ENCODE results near the gene VCX2.
"Not testable (repeated sequence)": the region's sequence is repeated elsewhere in the genome, so short reads cannot be mapped to it uniquely, and the experiment has no call there.

VCX2 gene

DNA sequence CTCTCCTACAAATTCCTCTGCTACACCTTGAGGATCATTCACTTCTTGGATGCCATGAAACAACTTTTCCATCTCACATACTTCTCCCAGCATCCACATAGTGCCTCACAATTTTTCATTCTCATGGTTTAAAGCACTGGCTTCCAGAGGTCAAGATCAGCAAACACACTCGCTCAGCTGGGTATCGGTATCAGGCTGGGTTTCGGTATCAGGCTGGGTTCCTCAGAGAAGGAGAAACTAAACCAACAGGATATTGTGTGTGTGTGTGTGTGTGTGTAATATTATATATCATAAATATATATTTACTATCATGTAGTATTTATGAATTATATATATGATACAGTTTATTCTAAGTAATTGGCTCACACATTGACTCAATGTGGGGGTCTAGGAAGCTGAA, at the start of gene VCX2:
VCX2 (minus strand) TSS at position 99 of the 400 bp plus-strand sequence. CDS start 624 bp downstream, outside the sequence.
- DNase-seq, result not testable (repeated sequence)

DNA sequence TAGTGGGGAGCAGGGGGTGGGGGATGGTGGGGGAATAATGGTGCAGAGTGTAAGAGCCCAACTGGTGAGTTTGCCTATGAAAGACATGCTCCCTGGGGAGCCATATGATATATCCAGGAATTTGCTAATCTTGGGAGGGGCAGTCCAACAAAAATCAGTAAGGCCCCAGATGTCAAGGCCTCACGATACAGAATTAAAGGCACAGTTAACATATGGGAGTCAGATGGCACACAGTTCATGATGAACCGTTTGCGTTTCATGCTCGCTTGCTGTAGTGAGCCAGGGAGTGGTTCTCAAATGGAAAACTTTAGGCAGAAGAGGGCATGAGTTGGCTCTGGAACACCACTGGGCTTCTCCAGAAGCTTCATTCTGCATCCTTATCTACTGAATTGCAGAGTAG, 33.9 kb upstream of the VCX2 start:
- DNase-seq, result no peak

DNA sequence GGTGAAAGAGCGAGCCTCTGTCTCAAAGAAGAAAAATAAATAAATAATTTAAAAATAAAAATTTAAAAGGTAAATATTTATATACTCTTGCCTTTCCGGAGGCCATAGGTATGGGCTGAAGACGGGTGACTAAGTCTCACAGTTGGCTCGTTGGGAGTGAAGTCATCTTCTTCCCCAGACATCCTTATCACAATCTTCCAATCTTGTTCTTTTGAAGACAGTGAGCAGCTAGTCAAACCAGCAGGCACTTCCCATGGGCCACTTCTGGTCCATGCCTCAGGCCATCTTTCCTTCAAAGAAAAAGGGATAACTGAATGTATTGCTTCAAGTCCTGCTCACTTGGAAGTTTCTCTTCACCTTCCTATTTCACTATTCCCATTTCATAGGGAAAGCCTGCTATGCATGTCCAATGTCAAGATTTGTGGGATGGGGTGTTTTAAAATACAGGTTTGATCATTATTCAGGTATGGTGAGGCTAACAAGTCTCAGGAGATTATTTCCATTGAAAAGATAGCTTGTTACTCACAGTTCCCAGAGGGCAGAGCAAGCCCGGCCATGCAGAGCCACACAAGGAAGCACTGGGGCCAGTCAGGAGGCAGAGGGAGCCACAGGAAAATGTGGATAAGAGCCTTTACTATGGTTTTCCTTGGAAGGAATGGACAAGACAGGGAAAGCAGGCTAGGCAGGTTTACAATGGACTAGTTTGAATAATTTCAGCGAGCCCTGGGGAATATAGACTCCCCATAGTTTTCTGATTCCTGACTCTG, 33.3 kb upstream of the VCX2 start:
- DNase-seq, result no peak

DNA sequence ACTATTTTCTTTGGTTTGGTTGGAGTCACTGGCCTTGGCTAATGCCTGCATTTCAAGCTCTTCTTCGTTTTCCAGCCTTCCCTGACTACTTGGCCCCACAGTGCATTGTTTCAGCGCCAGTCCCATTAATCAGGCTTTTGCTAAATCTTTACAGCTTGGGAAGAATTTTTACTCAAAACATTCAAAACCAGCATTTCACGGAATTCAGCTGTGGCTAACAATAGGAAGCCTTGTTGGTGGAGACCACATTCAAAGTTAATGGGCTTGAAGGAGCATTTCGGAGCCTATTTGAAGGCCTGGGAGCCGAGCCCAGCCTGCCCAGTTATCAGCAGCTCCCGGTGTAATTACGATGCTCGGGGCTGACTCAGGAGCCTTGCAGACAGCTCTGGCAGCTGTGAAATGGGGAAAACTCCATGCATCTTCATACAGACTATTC, 30.8 kb upstream of the VCX2 start:
- no peak for DNase-seq

DNA sequence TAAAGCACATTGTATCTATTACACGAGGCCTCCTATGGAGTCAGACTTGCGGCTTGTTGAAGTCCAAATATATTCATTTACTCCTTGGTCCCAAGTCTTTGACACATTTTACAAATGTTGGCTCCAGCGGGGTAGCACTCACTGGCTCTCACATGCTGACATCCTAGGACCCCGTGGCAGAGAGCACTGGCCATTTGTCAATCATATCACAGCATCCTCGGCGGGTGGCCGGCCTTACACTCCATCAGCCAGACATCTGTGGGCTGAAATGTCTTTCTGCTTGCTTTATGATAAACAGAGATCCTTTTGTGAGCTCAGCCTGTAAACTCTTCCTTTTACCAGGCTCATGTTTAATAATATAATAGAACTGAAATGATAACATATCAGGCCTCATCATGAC, 25.7 kb upstream of the VCX2 start:
- no peak for DNase-seq

DNA sequence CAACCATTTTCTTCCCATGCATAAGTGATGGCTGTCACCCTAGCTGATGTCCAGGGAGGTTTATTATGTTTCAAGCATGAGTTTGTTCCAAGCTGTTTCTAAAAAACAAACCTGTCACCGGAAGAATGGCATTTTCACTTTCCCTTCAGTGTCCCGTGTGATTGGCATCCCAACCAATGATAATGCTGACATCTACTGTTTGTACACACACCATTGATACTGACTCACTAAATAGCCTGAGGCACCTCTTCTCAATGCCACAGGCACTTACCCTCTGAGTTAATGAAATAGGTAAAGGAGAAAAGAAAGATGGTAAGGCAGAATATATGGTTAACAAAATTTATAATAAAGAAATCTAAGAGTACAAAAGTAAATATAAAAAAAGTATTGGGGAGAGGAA, 23.1 kb upstream of the VCX2 start:
- DNase-seq, result no peak

DNA sequence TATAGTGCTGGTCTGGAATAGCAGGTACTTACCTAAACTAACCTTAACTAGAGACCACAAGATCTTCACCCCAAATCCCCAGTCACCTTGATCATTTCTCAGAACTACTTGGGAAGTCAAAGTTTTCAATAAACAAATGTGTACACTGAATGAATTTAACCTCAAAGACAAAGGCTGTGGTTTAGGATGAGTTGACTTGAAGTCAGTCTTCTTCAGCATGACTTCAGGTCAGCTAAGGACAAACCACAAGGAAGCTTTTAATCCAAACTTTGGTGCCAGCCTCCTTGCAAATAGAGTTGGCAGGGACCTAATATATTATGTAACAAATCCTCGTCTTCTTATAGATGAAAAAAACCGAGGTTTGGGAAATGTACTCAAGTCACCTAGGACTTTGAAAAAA, 21.2 kb upstream of the VCX2 start:
- no peak for DNase-seq

DNA sequence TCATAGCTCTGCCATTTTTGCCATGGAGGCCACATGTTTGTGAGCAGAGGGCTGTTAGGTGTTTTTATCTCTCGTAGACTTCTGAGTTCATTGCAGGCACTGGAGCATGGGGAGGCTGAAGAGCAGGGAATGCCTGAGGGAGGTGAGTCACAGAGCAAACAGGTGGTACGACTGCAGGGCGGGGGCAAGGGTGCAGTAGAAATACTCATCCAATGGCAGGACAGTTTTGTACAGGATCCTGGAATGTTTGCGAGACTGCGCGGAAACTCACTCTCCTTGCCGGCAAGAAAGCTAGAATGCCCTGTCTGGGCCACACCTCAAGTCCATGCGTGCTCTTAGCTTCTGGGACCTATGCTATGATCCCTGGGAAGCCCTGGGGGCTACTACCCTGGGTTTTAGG, 20.0 kb upstream of the VCX2 start:
- no peak for DNase-seq

DNA sequence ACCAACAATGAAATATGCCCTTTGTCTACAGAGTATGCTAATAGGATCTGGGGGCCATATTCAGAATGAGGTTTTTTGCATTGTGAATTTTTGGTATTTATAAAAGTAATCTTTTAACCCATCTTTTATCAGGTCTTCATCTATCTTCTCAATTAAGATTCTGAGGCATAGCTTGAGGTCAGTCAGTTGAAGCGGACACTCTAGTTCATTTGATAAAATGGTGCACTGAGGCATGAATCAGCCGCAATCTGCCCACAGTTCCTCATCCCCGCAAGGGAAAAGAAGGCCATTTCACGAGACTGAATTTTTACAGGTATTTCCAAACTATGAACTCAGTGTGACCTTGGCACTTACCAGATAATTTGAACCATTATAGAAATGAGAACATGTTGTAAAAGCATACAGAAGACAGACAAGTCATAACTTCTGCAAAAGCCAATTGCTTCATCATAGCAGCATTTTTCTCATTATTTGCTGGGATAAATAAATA, 19.3 kb upstream of the VCX2 start:
- no peak for DNase-seq

DNA sequence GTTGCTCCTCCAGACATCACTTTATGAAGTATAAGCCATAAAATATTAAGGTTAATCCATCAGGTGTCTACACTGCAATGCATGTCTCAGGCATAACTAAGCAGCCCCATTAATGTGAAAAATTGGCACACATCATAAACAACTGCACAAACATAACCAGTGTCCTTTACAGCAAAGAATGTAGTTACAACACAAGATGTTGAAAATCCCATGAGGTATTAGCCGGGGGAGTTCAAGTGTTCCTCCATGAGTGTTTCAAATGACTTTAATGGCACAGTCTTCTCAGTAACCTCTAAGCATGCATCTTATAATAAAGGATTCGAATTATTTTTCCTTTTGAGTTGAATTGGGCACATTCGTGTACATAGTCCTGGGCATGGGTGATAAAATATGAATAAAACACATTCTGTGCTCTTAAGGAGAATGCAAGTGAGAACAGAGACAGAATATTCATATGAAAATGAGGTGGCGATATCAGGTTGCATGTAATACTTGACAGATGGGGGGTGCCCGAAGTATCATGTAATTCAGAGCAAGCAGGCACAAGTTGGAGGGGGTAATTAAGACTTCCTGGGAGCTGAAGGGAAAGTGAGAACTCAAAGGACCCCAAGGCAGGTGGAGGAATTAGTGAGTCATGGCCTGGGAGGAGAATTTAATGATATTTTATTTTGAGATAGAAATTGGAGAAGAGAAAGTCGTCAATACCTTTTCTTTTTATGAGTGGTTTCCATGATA, 18.2 kb upstream of the VCX2 start:
- no peak for DNase-seq

DNA sequence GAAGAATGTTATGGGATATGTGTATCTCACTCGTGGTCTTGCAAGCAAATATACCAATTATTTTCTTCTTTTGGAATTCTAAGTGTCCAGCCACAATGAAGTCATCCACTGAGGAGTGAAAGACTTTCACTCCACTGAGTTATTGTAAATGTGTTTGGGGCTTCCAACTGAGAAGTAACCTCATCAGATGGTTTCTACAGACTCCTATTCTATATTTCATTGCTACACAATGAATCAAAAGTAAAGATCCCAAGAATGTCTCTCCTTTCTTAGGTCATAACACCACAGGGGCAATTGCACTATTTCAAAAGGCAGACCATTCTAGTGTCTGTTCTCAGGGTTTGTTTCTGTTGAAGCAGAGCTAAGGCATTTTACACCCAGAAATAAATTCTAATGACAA, 12.3 kb upstream of the VCX2 start:
- no peak for DNase-seq

DNA sequence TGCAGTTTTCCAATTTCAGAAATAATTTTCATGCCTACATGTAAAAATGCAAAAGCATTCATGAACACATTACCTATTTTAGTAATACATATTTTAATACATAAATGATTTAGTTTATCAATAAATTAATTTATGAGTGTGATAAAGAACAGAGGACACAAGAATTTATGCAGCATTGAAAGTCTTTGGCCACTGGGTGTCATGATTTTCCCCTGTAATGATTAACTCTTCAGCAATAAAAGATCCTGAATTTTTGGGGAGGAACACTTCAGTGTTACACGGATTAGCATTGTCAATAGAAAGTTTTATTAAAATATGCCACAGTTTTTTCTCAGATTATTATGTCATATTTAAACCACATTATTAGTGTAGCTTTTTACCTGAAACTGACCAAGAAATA, 8.6 kb upstream of the VCX2 start:
- DNase-seq, result no peak

DNA sequence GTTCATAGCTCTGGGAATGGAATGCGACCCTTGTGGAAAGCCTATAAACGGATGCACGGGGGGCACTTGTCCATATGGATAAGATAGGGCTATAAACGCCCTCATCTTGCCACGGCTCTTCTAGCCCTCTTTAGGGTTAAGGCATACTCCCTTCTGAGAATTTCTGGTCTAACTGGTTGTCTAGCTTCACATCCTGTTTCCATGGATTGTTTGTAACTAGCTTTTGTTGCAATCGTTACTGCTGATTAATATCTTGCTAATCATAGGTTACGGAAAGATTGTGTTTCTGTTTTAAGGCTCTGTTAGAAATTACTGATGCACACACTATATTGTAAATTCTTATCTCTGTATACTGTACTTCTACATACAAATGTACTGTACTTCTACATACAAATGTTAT, 17.1 kb downstream of the VCX2 start:
- not testable (repeated sequence) for DNase-seq

DNA sequence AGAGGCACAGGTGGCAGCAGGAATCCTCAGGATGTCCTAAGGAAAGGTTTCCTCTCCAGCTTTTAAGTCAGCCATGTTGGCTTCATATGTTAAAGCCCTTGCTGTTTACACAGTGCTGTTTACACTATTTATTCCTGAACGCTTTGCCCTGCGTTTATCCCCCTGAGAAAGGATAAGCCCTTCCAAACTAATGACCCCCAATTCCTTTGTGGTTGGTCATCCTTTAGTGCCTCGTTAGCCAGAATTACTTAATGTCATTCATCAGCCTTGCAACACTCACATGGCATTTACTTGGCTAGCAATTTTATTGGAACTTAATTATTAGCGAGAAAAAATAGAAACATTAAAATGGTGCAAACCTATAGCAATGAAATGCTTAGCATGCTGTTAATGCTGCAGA, 23.8 kb downstream of the VCX2 start:
- no peak for DNase-seq

DNA sequence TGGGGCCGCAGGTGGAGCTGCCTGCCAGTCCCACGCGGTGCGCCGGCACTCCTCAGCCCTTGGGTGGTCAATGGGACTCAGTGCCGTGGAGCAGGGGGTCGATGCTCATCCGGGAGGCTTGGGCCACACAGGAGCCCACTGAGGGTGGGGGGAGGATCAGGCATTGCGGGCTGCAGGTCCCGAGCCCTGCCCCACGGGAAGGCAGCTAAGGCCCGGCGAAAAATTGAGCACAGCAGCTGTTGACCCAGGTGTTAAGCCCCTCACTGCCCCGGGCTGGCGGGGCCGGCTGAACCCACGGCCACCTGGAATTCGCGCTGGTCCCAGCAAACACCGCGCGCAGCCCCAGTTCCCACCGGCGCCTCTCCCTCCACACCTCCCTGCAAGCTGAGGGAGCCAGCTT, 26.1 kb downstream of the VCX2 start:
- no peak for DNase-seq

DNA sequence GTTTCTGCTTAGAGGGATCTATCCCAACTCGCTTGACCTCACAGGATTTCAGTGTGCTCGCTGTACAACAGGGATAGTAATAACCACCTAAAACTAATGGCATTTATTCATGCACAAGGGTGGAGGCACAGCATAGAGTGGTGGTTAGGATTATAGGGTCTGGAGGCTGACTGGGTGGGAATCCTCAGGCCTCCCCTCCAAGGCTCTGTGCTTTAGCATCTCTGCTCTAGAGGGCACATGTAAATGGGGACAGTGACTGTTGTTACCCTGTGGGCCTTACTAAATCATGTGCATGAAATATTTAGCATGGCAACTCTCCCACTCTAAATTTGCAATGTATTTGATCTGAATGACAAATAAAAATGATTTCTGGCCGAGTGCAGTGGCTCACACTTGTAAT, 29.2 kb downstream of the VCX2 start:
- no peak for DNase-seq

DNA sequence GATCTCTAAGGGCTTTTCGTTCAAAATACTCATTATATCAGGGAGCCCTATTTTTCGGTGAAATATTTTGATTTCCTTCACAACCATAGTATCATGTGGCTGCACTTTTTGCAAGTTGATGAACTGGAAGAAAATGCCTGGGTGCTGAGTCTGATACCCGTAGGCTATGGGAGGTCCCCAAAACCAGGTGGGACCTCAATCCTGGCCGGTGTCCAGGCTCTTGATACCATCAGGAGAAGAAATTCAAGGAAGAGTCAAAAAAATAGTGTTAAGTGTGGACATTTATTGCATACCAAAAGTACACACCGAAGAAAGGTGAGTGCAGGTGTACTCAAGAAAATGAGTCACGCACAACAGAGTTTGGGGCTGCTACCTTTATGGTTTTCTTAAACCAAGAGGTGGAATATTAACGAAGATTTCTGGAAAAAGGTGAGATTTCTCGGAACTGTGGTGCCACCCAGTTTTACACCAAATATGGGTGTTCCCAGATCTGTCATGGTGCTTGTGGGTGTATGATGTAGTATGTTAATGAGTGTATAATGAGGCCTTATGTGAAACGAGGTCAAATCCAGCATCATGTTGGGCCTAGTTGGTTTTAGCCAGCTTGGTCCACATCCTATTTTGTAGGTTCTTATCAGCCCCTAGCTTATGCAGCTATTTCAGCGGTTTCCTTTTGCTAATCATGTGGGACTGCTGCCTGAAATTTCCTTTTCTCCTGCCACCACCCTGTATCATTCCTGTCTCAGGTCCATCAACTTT, 29.9 kb downstream of the VCX2 start:
- no peak for DNase-seq

DNA sequence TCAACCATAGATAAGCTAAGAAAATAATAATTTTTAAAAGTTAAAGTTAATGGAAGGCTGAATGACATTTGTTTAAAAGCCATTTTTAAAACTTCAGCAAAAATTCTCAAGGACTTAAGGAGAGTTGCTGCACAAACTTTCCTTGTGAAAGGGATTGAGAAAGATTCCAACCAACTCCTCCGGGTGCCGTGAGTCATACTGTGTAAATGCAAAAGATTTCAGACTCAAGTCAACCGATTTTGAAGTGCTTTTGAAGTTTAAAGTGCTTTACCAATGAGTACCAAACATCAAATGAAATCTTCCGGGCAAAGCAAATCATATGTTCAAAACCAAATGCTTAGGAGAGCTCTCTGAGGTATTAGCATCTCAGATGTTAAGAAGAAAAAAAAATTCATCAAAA, 31.4 kb downstream of the VCX2 start:
- no peak for DNase-seq

DNA sequence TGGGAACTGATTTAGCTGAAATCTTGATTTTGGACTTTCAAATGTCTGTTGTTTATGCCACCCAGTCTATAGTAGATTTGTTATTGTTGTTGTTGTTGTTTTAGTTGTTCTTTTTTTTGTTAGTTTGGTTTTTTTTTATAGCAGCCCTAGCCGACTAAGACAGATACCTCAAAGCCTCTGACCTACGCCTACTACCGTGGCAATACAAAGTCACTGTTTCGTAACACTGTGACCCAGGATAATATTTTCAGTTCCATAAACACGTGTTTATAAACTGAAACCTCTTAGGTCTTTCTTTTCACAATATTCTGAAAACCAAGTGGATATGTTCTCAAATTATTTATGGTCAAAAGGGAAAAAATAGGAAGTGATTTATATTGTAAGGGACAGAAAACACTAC, 32.8 kb downstream of the VCX2 start:
- no peak for DNase-seq

DNA sequence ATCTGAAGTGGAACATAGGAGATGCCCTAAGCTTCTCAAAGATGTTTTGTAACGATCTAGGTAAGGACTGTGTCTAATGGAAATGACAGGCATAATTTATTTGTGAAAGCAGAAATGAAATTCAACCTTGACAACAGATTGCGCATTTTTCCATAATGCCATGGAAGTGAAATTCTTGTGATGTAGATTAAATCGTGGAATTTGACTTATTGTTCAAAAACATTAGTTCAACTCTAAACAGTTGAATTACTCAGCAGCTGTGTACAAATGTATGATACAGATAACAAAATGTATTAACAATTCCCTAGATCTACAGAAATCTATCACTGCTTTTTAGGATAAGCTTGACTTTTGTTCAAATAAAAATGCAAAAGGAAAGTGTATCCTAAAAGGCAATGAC, 44.4 kb downstream of the VCX2 start:
- no peak for DNase-seq

DNA sequence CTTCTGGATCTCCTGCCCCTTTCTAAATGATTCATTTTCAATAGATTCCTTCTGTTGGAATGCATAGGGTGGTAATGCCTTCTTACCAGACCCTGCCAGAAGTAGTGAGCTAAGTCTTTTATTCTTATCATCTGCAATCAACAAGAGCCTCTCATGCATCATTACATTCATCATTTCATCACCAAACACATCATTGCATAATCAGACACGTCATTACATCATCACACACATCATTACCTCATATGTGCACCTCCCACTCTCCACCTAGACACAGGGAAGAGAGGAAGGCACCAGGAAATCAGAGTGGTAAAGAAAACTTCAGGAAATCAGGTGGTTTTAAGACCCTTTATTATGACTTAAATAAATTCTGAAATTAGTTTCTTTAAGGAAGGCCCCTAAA, 45.0 kb downstream of the VCX2 start:
- DNase-seq, result no peak

DNA sequence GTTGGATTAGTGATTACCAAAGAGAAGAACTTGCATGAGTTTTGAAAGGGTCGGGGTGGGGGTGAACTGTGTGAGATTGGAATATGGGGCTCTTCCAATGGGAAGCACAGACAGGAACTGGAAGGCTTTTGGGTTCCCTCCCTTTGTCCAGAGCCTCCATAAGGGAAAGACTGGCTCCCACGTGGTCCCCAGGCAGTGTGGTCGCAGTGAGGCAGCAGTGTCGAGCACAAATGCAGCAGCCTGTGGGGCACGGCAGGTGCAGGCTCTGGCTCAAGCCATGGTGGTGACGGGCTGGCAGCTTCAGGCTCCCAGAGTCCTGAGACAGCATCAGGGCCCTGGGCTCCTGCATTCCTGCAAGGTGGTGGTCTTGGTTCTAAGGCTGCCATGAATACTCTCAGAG, 45.5 kb downstream of the VCX2 start:
- DNase-seq, result no peak

DNA sequence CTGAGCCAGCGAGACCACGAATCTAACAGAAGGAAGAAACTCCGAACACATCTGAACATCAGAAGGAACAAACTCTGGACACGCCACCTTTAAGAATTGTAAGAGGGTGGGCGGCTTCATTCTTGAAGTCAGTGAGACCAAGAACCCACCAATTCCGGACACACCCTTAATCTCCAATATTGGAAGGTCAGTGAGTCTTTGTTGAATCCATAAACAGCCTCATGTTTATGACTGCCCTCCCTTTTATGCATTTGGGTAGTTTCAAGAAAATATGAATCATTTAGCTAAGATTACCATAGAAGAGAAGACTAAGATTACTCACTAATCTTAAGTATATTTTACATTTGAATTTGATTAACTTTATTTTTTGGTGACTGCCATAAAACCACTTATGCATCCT, 48.5 kb downstream of the VCX2 start:
- no peak for DNase-seq

DNA sequence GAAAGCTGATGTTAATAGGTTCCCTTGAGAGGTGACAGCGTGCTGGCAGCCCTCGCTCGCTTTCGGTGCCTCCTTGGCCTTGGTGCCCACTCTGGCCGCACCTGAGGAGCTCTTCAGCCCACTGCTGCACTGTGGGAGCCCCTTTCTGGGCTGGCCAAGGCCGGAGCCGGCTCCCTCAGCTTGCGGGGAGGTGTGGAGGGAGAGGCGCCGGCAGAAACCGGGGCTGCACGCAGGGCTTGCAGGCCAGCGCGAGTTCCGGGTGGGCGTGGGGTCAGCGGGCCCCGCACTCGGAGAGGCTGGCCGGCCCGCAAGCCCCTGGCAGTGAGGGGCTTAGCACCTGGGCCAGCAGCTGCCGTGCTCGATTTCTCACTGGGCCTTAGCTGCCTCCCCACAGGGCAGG, 49.7 kb downstream of the VCX2 start:
- not testable (repeated sequence) for DNase-seq

Data from activated CD4-positive, alpha-beta T cell treated with anti-CD3 and anti-CD28 coated beads for 48 hours (primary cell).